Keratinocyte (primary cell): ENCODE measurements around the gene KANSL1. TPM values are rescaled to one million over a fixed set of nuclear protein-coding genes. Genes with fewer than 3 reads are reported as not detected.

ENCODE experiments used
- DNase-seq: peaks from one replicate; pipeline ENCODE4 v3.0.0-alpha.2; 2011; ENCODE audit warnings: low read depth, missing footprints, low spot score
- FAIRE-seq: peaks from 2 replicates; lab custom pipeline; 2011; peaks lifted over from hg19 to GRCh38; lab: Jason Lieb, UNC
- H2AFZ ChIP-seq: 2 replicates; pipeline ENCODE4 v1.6.0; 2012; ENCODE audit warnings: low read length, control low read depth, inconsistent platforms; ENCODE audit not compliant: control insufficient read depth
- H3K27ac ChIP-seq: 2 replicates; pipeline ENCODE4 v1.5.1; 2011; ENCODE audit warnings: low read length; ENCODE audit not compliant: control insufficient read depth, insufficient read depth
- H3K27me3 ChIP-seq: 3 replicates; pipeline ENCODE4 v1.6.0; 2011; ENCODE audit warnings: low read length; ENCODE audit not compliant: control insufficient read depth, insufficient read depth; ENCODE audit errors: extremely low read depth
- H3K36me3 ChIP-seq, 2 experiments: 2 replicates in 1 of 2; 3 replicates in 1 of 2; pipeline ENCODE4 v1.5.1; 2011; ENCODE audit warnings: low read length in 2 of 2, mild to moderate bottlenecking in 1 of 2; ENCODE audit not compliant: control insufficient read depth in 2 of 2, insufficient read depth in 2 of 2; ENCODE audit errors: extremely low read depth in 1 of 2
- H3K4me1 ChIP-seq: 3 replicates; pipeline ENCODE4 v1.5.1; 2011; ENCODE audit warnings: low read length; ENCODE audit not compliant: control insufficient read depth, insufficient read depth; ENCODE audit errors: extremely low read depth
- H3K4me2 ChIP-seq: 3 replicates; pipeline ENCODE4 v1.6.0; 2011; ENCODE audit warnings: low read depth, low read length; ENCODE audit not compliant: control insufficient read depth, insufficient read depth; ENCODE audit errors: extremely low read depth
- H3K4me3 ChIP-seq, 3 experiments: fragments of 200-600 bp in 1 of 3; sonication (generic) in 1 of 3; 2 replicates in 2 of 3; 3 replicates in 1 of 3; pipeline ENCODE4 v1.5.1; 2011 to 2016; ENCODE audit warnings: low read length in 3 of 3, mild to moderate bottlenecking in 3 of 3, control low read depth in 2 of 3, inconsistent platforms in 1 of 3, low read depth in 1 of 3, mixed read lengths in 1 of 3, mixed run types in 1 of 3, moderate library complexity in 1 of 3; ENCODE audit not compliant: control insufficient read depth in 2 of 3, insufficient read depth in 2 of 3; ENCODE audit errors: extremely low read depth in 1 of 3
- H3K79me2 ChIP-seq: 2 replicates; pipeline ENCODE4 v1.6.0; 2012; ENCODE audit warnings: low read length; ENCODE audit not compliant: control insufficient read depth, insufficient read depth
- H3K9ac ChIP-seq: 3 replicates; pipeline ENCODE4 v1.6.0; 2011; ENCODE audit warnings: low read length; ENCODE audit not compliant: control insufficient read depth, insufficient read depth; ENCODE audit errors: extremely low read depth
- H3K9me1 ChIP-seq: 3 replicates; pipeline ENCODE4 v1.6.0; 2011; ENCODE audit warnings: low read length; ENCODE audit not compliant: control insufficient read depth, insufficient read depth; ENCODE audit errors: extremely low read depth
- H3K9me3 ChIP-seq: 2 replicates; pipeline ENCODE4 v1.5.1; 2012; ENCODE audit warnings: low read depth, low read length; ENCODE audit not compliant: control insufficient read depth
- H4K20me1 ChIP-seq: 3 replicates; pipeline ENCODE4 v1.6.0; 2011; ENCODE audit warnings: low read length; ENCODE audit not compliant: control insufficient read depth, insufficient read depth; ENCODE audit errors: extremely low read depth
- CTCF ChIP-seq, 3 experiments: IDR thresholded peaks in 1 of 3; conservative IDR thresholded peaks in 1 of 3; optimal IDR thresholded peaks in 1 of 3; 2 replicates in 2 of 3; 3 replicates in 1 of 3; pipeline versions ENCODE3 to v1.5.1; 2011; ENCODE audit warnings: low read length in 3 of 3, mild to moderate bottlenecking in 3 of 3, moderate library complexity in 2 of 3, control low read depth in 1 of 3, inconsistent platforms in 1 of 3; ENCODE audit not compliant: insufficient read depth in 2 of 3; ENCODE audit errors: extremely low read depth in 1 of 3
- EZH2 ChIP-seq: IDR thresholded peaks from one replicate; pipeline ENCODE4 v1.6.1; 2012; ENCODE audit warnings: inconsistent platforms, mild to moderate bottlenecking, low read length, moderate library complexity
- dilution Hi-C: fragments of 300-500 bp; cut with MboI; formaldehyde crosslinking; loops from one replicate; pipeline ENCODE4 v1.7.0; 2020; ENCODE audit warnings: low sequenced_read_pairs; ENCODE audit not compliant: extremely low pct_ligation_motif_present
- polyA plus RNA-seq, 5 experiments: library from polyadenylated mRNA; depleted of rRNA in 3 of 5; stranded (reverse) in 3 of 5; stranded (forward) in 1 of 5; unstranded in 1 of 5; fragments of >200 nt; gene quantifications; 1 replicate in 1 of 5; 2 replicates in 3 of 5; 3 replicates in 1 of 5; pipeline versions ENCODE4 v1.2.1 to v1.2.3, GENCODE V29; 2011 to 2012; ENCODE audit warnings: missing spikeins in 2 of 5, low read depth in 1 of 5, low replicate concordance in 1 of 5

The KANSL1 gene
- polyA plus RNA-seq, 1 donor (not counting 4 experiments of a cell fraction or from before 2014, with no cell fraction given): 17.6 TPM

GRCh38 chr17:46123607-46124006, 69.6 kb downstream of the KANSL1 start:
- no peak overlapping the region for H3K27ac ChIP-seq
- FAIRE-seq (no peak), DNase-seq (no peak)
- no peaks in the 10 kb centered on the region for H3K9me3 ChIP-seq
- H3K79me2 ChIP-seq: peaks cover 92% of the 10 kb centered on the region
- H3K9me1 ChIP-seq: no peaks in the 10 kb centered on the region
- no peak overlapping the region for H3K4me2 ChIP-seq
- H3K9ac ChIP-seq: no peak overlapping the region
- H3K36me3 ChIP-seq: peaks cover 0 to 2% of the 10 kb centered on the region in 2 experiments
- H2AFZ ChIP-seq: no peak overlapping the region
- TF ChIP-seq CTCF (optimal IDR thresholded peaks at IDR 0.05 in 1 of 3, IDR thresholded peaks at IDR 0.05 in 1 of 3, conservative IDR thresholded peaks at IDR 0.05 in 1 of 3; ENCODE audit: extremely low read depth in 1 of 3, insufficient read depth in 2 of 3, low read length in 3 of 3) (no peak), EZH2 (no peak)
- H3K27me3 ChIP-seq: no peaks in the 10 kb centered on the region
- peaks cover 25% of the 10 kb centered on the region for H4K20me1 ChIP-seq
- dilution Hi-C loops: loop anchor here (5.0 kb wide), 1 partner anchor 36 kb away; no protein-coding TSS in a partner anchor
- H3K4me3 ChIP-seq: no peak overlapping the region
- H3K4me1 ChIP-seq: no peaks in the 10 kb centered on the region

GRCh38 chr17:46122486-46122871, 70.8 kb downstream of the KANSL1 start:
- Histone ChIP-seq H3K4me3 (no peak overlapping the region), H3K27me3 (no peaks in the 10 kb centered on the region), H2AFZ (no peak overlapping the region), H3K9ac (no peak overlapping the region), H3K9me1 (no peaks in the 10 kb centered on the region), H4K20me1 (peaks cover 21% of the 10 kb centered on the region), H3K36me3 (peaks cover 0 to 2% of the 10 kb centered on the region in 2 experiments), H3K79me2 (peaks cover 89% of the 10 kb centered on the region), H3K27ac (no peak overlapping the region), H3K4me2 (no peak overlapping the region), H3K4me1 (no peaks in the 10 kb centered on the region), H3K9me3 (no peaks in the 10 kb centered on the region)
- FAIRE-seq (no peak), DNase-seq (no peak)
- TF ChIP-seq EZH2 (no peak), CTCF (optimal IDR thresholded peaks at IDR 0.05 in 1 of 3, IDR thresholded peaks at IDR 0.05 in 1 of 3, conservative IDR thresholded peaks at IDR 0.05 in 1 of 3; ENCODE audit: extremely low read depth in 1 of 3, insufficient read depth in 2 of 3, low read length in 3 of 3) (no peak)
- dilution Hi-C loops: loop anchor here (5.0 kb wide), 1 partner anchor 35 kb away; no protein-coding TSS in a partner anchor
